Measurements from ENCODE around the gene ADAT2. TPM values are rescaled to one million over a fixed set of nuclear protein-coding genes. Genes with fewer than 3 reads are reported as not detected.

Gene ADAT2
- total and polyA plus RNA-seq, 2 of the 13 experiments (the other 11 are each of a cell fraction or from before 2014, with no cell fraction given): 10.5 to 18.3 TPM

GRCh38 chr6:143450453-143451371, at the start of gene ADAT2, which contains the start of gene PEX3 (continued):
- TF ChIP-seq NFIB (CRISPR knock-in tag; IDR thresholded peaks at IDR 0.05; ENCODE audit: borderline replicate concordance): peak; percentile 80; the same call in 1 of the 2 replicates
- TF ChIP-seq ZNF407 (CRISPR knock-in tag; IDR thresholded peaks at IDR 0.05; ENCODE audit: not compliant biosample characterization): peak; percentile 95
- peak; percentile 98 for TF ChIP-seq SIN3A (IDR thresholded peaks at IDR 0.05; ENCODE audit: borderline replicate concordance, low read depth, low read length)
- peak; percentile 94 for TF ChIP-seq ZNF703 (CRISPR knock-in tag; IDR thresholded peaks at IDR 0.05; ENCODE audit: borderline replicate concordance)
- TF ChIP-seq ZNF564 (CRISPR knock-in tag; IDR thresholded peaks at IDR 0.05): peak; percentile 97
- 0 out of 2 replicates have a peak, but pooled peaks have one; percentile 85 for TF ChIP-seq ZNF235 (CRISPR knock-in tag; IDR thresholded peaks at IDR 0.05; ENCODE audit: borderline replicate concordance)
- no peak for TF ChIP-seq SP1 (IDR thresholded peaks at IDR 0.05)
- TF ChIP-seq SP1 (CRISPR knock-in tag; IDR thresholded peaks at IDR 0.05): peak; percentile 97
- TF ChIP-seq PHB2 (IDR thresholded peaks at IDR 0.05; ENCODE audit: partially characterized antibody): no peak
- peak; percentile 98 for TF ChIP-seq SRSF1 (optimal IDR thresholded peaks at IDR 0.05; ENCODE audit: low read depth, low read length)
- peak; percentile 96 for TF ChIP-seq GATAD2A (CRISPR knock-in tag; IDR thresholded peaks at IDR 0.05)
- TF ChIP-seq CBX1 (IDR thresholded peaks at IDR 0.05; ENCODE audit: low read depth): peak; percentile 99
- TF ChIP-seq MLLT10 (CRISPR knock-in tag; IDR thresholded peaks at IDR 0.05): no peak
- TF ChIP-seq ZNF121 (CRISPR knock-in tag; IDR thresholded peaks at IDR 0.05): peak; percentile 85
- peak; percentile 99 for TF ChIP-seq PHF5A (CRISPR knock-in tag; IDR thresholded peaks at IDR 0.05; ENCODE audit: low read depth, unreplicated experiment)
